Hepatocyte (in vitro differentiated cells): ENCODE data around the gene FREY1. TPM values are rescaled to one million over a fixed set of nuclear protein-coding genes. Genes with fewer than 3 reads are reported as not detected.

Experiments used
- DNase-seq: peaks from one replicate; pipeline ENCODE4 v3.0.0-alpha.2; 2016; ENCODE audit warnings: low spot score
- H2AFZ ChIP-seq: fragments of 200-600 bp; sonication (generic); 2 replicates; pipeline ENCODE4 v1.6.0; 2016; ENCODE audit warnings: antibody characterized with exemption, mild to moderate bottlenecking
- H3K27ac ChIP-seq: fragments of 200-600 bp; sonication (generic); 2 replicates; pipeline ENCODE4 v1.5.1; 2016; ENCODE audit warnings: mild to moderate bottlenecking
- H3K27me3 ChIP-seq: fragments of 200-600 bp; sonication (generic); 2 replicates; pipeline ENCODE4 v1.6.1; 2016
- H3K36me3 ChIP-seq: fragments of 200-600 bp; sonication (generic); replicated peaks from 2 replicates; pipeline ENCODE4 v1.5.1; 2016; ENCODE audit warnings: low read depth; ENCODE audit not compliant: insufficient read depth
- H3K4me1 ChIP-seq: fragments of 200-600 bp; sonication (generic); 2 replicates; pipeline ENCODE4 v1.5.1; 2016; ENCODE audit warnings: mild to moderate bottlenecking, moderate library complexity; ENCODE audit not compliant: insufficient read depth
- H3K4me2 ChIP-seq: fragments of 200-600 bp; sonication (generic); 2 replicates; pipeline ENCODE4 v1.6.0; 2016
- H3K4me3 ChIP-seq: fragments of 200-600 bp; sonication (generic); 2 replicates; pipeline ENCODE4 v1.5.1; 2016; ENCODE audit warnings: mild to moderate bottlenecking
- H3K79me2 ChIP-seq: fragments of 200-600 bp; sonication (generic); 2 replicates; pipeline ENCODE4 v1.6.0; 2017; ENCODE audit warnings: mild to moderate bottlenecking
- H3K9me2 ChIP-seq: fragments of 200-600 bp; sonication (generic); replicated peaks from 2 replicates; pipeline ENCODE4 v1.6.0; 2017; ENCODE audit warnings: mild to moderate bottlenecking; ENCODE audit not compliant: insufficient read depth
- H3K9me3 ChIP-seq: fragments of 200-600 bp; sonication (generic); 2 replicates; pipeline ENCODE4 v1.5.1; 2016; ENCODE audit warnings: low read depth, mild to moderate bottlenecking
- H4K20me1 ChIP-seq: fragments of 200-600 bp; sonication (generic); 2 replicates; pipeline ENCODE4 v1.6.0; 2016; ENCODE audit warnings: mild to moderate bottlenecking; ENCODE audit not compliant: insufficient read depth, poor library complexity, severe bottlenecking
- EZH2 ChIP-seq: fragments of 200-600 bp; sonication (generic); IDR thresholded peaks from 2 replicates; pipeline ENCODE4 v1.6.1; 2016; ENCODE audit warnings: antibody characterized with exemption, mild to moderate bottlenecking, borderline replicate concordance
- EZH2phosphoT487 ChIP-seq: fragments of 200-600 bp; sonication (generic); IDR thresholded peaks from one replicate; pipeline ENCODE4 v1.6.1; 2018; ENCODE audit warnings: antibody characterized with exemption, mild to moderate bottlenecking, low read depth, moderate library complexity; ENCODE audit not compliant: unreplicated experiment, severe bottlenecking
- WGBS: methylation state at CpG from one replicate; pipeline ENCODE4 v1.1.6; 2016; ENCODE audit warnings: low lambda C conversion rate; ENCODE audit errors: missing lambda C conversion rate; 5-methylcytosine and 5-hydroxymethylcytosine counted together
- polyA plus RNA-seq: library from polyadenylated mRNA; unstranded; fragments of >200 nt; fragmentation: Nextera tagmentation; extraction: Ambion mirVana; gene quantifications from 2 replicates; pipeline ENCODE4 v1.2.1, GENCODE V29; 2016
- total RNA-seq: library from RNA; depleted of rRNA; stranded (reverse); fragments of >200 nt; gene quantifications from 2 replicates; pipeline ENCODE4 v1.2.3, GENCODE V29; 2014
- TF ChIP-seq, protein P1 (sequence below): fragments of 200-600 bp; sonication (generic); IDR thresholded peaks from 2 replicates; pipeline ENCODE4 v1.5.1; 2016; ENCODE audit warnings: antibody characterized with exemption, mild to moderate bottlenecking; ENCODE audit not compliant: poor library complexity

Gene FREY1
- total and polyA plus RNA-seq, 2 experiments from 2014 or later = not detected

DNA sequence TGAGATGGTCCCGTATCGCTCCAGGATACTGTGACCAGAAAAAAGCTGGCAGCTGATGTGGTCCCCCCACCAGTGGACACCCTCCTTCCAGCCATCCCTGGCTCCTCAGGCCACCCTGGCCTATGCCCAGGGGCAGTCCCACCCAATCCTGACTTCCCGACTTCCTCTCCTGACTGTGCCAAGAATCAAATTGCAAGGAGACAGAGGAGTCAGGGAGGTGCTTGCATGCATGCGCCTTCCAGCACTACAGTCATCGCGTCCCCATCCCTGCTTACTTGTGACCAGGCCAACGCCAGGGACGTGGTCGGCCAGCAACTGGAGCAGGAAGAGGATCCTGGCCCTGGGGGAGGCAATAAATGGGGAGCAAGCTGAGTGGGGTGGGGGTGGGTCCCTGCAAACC, 3.6 kb upstream of the FREY1 start:
- H4K20me1 ChIP-seq = no peaks in the 10 kb centered on the region
- no peak overlapping the region for H3K27ac ChIP-seq
- H3K4me1 ChIP-seq = no peaks in the 10 kb centered on the region
- no peaks in the 10 kb centered on the region for H3K36me3 ChIP-seq
- DNase-seq = no peak
- no peak overlapping the region for H3K4me2 ChIP-seq
- no peak overlapping the region for H3K4me3 ChIP-seq
- no peaks in the 10 kb centered on the region for H3K9me2 ChIP-seq
- no peaks in the 10 kb centered on the region for H3K27me3 ChIP-seq
- H3K79me2 ChIP-seq = no peaks in the 10 kb centered on the region
- H2AFZ ChIP-seq = no peak overlapping the region
- TF ChIP-seq EZH2phosphoT487 = no peak
- TF ChIP-seq EZH2 = no peak
- TF ChIP-seq, protein P1, sequence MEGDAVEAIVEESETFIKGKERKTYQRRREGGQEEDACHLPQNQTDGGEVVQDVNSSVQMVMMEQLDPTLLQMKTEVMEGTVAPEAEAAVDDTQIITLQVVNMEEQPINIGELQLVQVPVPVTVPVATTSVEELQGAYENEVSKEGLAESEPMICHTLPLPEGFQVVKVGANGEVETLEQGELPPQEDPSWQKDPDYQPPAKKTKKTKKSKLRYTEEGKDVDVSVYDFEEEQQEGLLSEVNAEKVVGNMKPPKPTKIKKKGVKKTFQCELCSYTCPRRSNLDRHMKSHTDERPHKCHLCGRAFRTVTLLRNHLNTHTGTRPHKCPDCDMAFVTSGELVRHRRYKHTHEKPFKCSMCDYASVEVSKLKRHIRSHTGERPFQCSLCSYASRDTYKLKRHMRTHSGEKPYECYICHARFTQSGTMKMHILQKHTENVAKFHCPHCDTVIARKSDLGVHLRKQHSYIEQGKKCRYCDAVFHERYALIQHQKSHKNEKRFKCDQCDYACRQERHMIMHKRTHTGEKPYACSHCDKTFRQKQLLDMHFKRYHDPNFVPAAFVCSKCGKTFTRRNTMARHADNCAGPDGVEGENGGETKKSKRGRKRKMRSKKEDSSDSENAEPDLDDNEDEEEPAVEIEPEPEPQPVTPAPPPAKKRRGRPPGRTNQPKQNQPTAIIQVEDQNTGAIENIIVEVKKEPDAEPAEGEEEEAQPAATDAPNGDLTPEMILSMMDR = no peak
- no peaks in the 10 kb centered on the region for H3K9me3 ChIP-seq
- WGBS = 97% methylated on average over 9 of the region's 9 CpGs

DNA sequence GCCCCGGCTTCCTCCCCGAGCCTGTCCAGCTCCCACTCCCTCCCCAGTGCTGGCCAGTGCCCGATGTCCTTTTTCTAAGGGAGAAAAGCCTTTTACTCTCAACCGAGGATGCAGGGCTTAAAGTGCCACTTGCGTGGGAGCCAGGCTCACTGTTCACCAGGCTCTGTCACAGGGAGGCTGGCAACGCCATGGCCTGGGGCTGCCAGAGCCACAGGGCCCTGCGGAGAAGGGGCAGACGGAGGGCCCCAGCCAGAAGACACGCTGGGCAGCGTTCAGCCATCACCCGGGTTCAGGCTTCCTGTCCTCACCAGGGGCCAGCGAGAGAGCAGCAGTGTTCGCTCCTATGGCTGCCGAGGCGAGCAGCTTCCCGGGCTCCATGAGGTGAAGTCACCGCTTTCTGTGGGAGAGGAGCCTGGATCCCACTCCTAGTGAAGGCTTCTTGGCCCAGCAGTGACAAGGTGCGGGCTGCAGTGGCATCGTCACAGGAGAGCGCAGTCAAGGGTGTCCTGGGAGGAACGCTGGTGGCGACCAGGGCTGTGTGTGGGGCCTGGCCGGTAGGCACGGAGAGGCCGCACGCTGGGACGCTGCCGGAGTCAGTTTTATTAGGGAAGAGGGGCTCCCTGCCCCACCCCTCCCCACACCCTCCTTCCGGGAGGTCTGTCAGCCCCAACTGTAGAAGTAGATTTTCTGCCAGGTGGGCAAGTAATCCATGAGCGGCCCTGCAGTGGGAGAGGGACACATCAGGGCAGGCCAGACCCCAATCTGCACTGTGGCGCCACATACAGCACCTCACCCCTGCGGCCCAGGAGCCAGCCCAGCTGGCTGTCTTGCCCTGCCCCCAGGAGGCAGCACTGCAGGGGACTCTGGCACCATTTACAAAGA, 2.8 kb upstream of the FREY1 start:
- no peaks in the 10 kb centered on the region for H3K4me1 ChIP-seq
- TF ChIP-seq EZH2phosphoT487 (no peak), EZH2 (no peak)
- TF ChIP-seq, protein P1 = no peak
- DNase-seq = no peak
- H3K36me3 ChIP-seq = no peaks in the 10 kb centered on the region
- H3K9me2 ChIP-seq = no peaks in the 10 kb centered on the region
- H3K4me2 ChIP-seq = no peak overlapping the region
- H3K27me3 ChIP-seq = no peaks in the 10 kb centered on the region
- H2AFZ ChIP-seq = no peak overlapping the region
- no peak overlapping the region for H3K4me3 ChIP-seq
- no peaks in the 10 kb centered on the region for H3K79me2 ChIP-seq
- 94% methylated on average over 30 of the region's 32 CpGs for WGBS
- no peaks in the 10 kb centered on the region for H4K20me1 ChIP-seq
- no peak overlapping the region for H3K27ac ChIP-seq
- H3K9me3 ChIP-seq = no peaks in the 10 kb centered on the region

DNA sequence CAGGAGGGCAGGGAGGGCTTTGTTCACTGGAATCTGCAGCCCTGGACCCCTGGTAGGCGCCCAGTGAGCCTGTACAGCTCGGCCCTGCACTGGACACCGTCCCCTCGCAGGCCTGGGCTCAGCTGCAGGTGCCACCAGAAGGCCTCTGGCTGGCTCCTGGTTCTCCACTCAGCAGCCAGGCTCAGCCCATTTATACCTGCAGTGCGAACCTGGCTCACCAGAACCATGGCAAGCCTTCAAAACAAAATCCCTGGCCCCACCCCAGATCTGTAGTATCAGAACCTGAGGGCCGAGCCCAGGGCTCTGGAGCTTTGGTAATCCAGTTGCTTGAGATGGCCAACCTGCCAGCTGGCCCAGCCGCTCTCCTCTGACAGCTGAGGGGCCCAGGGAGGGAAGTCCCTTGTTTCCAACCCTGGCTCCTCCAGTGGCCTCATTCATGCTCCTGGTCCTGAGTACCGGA, 870 bp upstream of the FREY1 start:
- Histone ChIP-seq H3K27ac (no peak overlapping the region), H3K9me3 (no peaks in the 10 kb centered on the region), H2AFZ (no peak overlapping the region), H4K20me1 (no peaks in the 10 kb centered on the region), H3K79me2 (no peaks in the 10 kb centered on the region), H3K4me1 (no peaks in the 10 kb centered on the region), H3K27me3 (no peaks in the 10 kb centered on the region), H3K4me2 (no peak overlapping the region), H3K4me3 (no peak overlapping the region), H3K9me2 (no peaks in the 10 kb centered on the region), H3K36me3 (no peaks in the 10 kb centered on the region)
- 80% methylated on average over 8 of the region's 8 CpGs for WGBS
- TF ChIP-seq EZH2phosphoT487 (no peak), EZH2 (no peak)
- TF ChIP-seq, protein P1 = no peak
- no peak for DNase-seq
